Amniotic stem cell (primary cell): ENCODE results near the gene ETFRF1.

ENCODE experiments used
- DNase-seq: peaks from one replicate; lab custom pipeline; 2025; lab: John Stamatoyannopoulos, UW

Gene ETFRF1

GRCh38 chr12:25195056-25195971 lies at the start of gene ETFRF1, which contains the start of gene DNAI7:
Gene ETFRF1, plus strand, starts transcription at chr12:25195237. Its CDS starts 8,720 bp downstream, at chr12:25203957.
Gene DNAI7, minus strand, starts transcription at chr12:25195160. Its CDS starts 82 bp downstream, at chr12:25195078.
- peak; percentile 94 for DNase-seq

- no peak for DNase-seq
Measured at GRCh38 chr12:25146686-25147085, 48.4 kb upstream of the ETFRF1 start.

- peak; percentile 96 for DNase-seq
Measured at GRCh38 chr12:25151476-25151875, 43.6 kb upstream of the ETFRF1 start.

- no peak for DNase-seq
Measured at GRCh38 chr12:25152055-25152454, 43.0 kb upstream of the ETFRF1 start.

GRCh38 chr12:25155022-25155576 lies 39.9 kb upstream of the ETFRF1 start:
- DNase-seq, result peak; percentile 31

- no peak for DNase-seq
Measured at GRCh38 chr12:25156061-25156460, 39.0 kb upstream of the ETFRF1 start.

- no peak for DNase-seq
Measured at GRCh38 chr12:25162866-25163265, 32.2 kb upstream of the ETFRF1 start.

- no peak for DNase-seq
Measured at GRCh38 chr12:25182765-25183164, 12.3 kb upstream of the ETFRF1 start.

- DNase-seq, result no peak
Measured at GRCh38 chr12:25184132-25184531, 10.9 kb upstream of the ETFRF1 start.

- DNase-seq, result no peak
Measured at GRCh38 chr12:25186038-25186787, 8.8 kb upstream of the ETFRF1 start.

- DNase-seq, result no peak
Measured at GRCh38 chr12:25186788-25187402, 8.1 kb upstream of the ETFRF1 start.

- DNase-seq, result peak; percentile 69
Measured at GRCh38 chr12:25187781-25188180, 7.3 kb upstream of the ETFRF1 start.

- DNase-seq, result no peak
Measured at GRCh38 chr12:25189656-25190055, 5.4 kb upstream of the ETFRF1 start.

- DNase-seq, result no peak
Measured at GRCh38 chr12:25190793-25191192, 4.2 kb upstream of the ETFRF1 start.

GRCh38 chr12:25194214-25194613 lies 823 bp upstream of the ETFRF1 start:
- no peak for DNase-seq

- DNase-seq, result no peak
Measured at GRCh38 chr12:25194722-25195055, 348 bp upstream of the ETFRF1 start.

- DNase-seq, result no peak
Measured at GRCh38 chr12:25197608-25198007, 2.6 kb downstream of the ETFRF1 start.

- no peak for DNase-seq
Measured at GRCh38 chr12:25200703-25201102, 5.7 kb downstream of the ETFRF1 start.

- no peak for DNase-seq
Measured at GRCh38 chr12:25202137-25202536, 7.1 kb downstream of the ETFRF1 start.

GRCh38 chr12:25207411-25207810 lies 12.4 kb downstream of the ETFRF1 start:
- DNase-seq, result no peak

- DNase-seq, result no peak
Measured at GRCh38 chr12:25207846-25208245, 12.8 kb downstream of the ETFRF1 start.

GRCh38 chr12:25208554-25208953 lies 13.5 kb downstream of the ETFRF1 start:
- no peak for DNase-seq
